ENCODE data around the gene DRGX.
A peak's percentile ranks its signal among the peaks of the same experiment; 100 is the strongest.

DRGX gene

GRCh38 chr10:49361178-49361554, 34.7 kb downstream of the DRGX start:
- no peak for DNase-seq

DNA sequence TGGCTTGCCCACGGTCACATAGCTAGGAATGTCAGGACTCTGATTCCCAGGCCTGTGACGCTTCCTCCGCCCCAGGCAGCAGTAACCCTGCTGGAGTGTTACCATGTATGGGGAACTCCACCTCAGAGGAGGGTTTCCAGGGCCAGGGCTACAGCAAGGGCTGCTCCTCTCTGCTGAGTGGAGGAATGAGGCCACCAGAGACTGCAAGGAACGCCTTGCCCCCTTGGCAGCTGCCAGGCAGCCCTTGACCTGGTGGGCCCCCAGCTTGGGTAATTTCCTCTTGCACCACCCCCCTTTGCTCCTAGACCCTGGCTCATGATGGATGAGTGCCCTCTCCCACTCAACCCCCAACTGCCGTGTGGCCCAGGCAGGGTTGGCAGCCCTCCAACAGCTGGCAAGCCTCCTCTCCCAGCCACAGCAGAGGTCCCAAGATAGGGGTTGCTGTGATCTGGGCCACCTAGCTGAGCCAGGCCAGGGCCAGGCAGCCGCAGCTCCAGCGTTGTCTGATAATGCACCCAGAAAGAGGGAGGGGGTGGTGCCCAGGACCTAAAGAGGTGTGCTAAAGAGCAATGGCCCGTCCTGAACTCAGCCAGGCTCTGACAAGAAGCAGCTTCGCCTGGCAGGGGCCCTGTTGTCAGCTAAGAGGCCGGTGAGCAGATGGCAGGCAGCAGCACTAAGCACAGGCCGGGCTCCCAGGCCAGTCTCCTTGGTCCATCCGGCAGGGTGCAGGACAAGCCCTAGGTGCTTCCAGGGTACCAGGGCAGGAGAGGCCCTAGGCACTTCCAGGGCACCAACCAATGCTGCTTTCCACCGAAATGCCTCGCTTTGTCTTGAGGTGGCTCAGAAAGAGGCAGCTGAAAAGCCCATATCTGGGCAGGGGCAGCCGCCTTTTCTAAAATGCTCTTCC, 35.4 kb downstream of the DRGX start:
- peak in 1 of 14 donors; percentile 13 for DNase-seq

DNA sequence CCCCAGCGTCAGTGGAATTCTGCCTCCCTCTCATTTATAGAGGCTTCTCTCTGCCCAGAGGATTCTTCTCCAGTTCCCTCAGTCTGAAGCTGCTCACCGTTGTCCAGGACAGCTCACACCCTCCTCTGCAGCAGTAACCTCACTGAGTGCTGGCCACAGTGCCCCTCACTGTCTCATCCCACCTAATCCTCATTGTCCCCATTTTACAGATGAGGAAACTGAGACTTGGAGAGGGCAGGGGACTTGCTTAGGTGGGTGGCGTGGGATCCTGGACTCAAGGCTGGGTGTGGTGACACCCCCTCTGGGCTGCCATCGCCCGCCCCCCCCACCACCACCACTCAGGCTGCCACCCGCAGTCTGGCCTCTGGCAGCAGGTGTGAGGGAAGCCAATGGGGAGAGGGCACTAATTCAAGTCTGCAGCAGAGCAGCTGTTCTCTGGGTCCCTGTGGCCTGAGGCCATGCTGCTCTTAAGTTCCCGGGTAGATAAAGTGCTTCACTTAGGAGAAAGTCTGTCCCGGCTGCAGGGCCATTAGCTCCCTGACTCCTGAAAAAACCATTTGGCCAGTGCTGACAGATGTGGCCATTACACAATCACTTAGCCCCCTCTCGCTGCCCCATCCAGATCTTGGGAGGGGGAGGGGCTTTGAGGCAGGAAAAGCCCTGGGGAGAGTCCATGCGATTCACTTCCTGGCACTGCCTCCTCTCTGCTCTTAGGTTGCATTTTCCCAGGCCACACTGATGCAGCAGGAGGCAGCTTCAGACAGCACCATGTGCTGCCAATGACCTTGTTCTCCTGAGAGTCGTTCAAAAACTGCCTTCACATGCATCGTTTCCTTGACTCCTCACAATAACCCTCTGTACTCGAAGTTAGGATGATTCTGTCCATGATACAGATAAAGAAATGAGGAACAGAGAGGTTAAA, 36.3 kb downstream of the DRGX start:
- no peak for DNase-seq

GRCh38 chr10:49357910-49358309, 38.0 kb downstream of the DRGX start:
- DNase-seq, result no peak

DNA sequence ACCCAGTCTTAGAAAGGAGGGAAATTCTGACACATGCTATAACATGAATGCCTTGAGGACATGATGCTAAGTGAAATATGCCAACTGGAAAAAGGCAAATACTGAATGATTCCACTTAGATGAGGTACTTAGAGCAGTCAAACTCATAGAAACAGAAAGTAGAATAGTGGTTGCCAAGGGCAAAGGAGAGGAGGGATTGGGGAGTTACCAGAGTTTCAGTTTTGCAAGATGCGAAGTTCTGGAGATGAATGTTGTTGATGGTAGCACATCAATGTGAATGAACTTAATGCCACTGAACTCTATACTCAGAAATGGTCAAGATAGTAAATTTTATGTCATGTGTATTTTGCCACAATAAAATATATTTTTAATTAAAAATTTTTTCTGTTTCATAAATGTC, 38.9 kb downstream of the DRGX start:
- no peak for DNase-seq

GRCh38 chr10:49356181-49356580, 39.7 kb downstream of the DRGX start:
- no peak for DNase-seq

DNA sequence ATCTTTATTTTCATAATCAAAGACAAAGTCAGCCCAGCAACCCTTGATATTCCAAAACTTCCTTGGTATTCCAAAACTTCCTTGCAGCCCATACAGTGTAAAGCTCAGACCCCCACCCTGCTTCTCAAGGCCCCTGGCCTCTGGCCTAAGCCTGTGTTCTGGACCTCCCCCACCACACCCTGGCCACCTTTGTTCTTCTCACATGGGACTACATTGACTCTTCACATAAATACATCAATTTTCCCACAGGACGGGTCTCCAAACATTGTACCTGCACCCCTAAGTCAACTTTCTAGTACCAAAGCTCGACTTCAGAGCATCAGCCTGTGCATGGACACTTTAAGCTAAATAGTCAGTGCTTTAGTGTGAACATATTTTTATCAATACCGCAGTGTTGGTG, 40.7 kb downstream of the DRGX start:
- no peak for DNase-seq

- no peak for DNase-seq
Measured at GRCh38 chr10:49354593-49354992, 41.3 kb downstream of the DRGX start.

GRCh38 chr10:49353895-49354566, 41.9 kb downstream of the DRGX start:
- DNase-seq, result no peak

DNA sequence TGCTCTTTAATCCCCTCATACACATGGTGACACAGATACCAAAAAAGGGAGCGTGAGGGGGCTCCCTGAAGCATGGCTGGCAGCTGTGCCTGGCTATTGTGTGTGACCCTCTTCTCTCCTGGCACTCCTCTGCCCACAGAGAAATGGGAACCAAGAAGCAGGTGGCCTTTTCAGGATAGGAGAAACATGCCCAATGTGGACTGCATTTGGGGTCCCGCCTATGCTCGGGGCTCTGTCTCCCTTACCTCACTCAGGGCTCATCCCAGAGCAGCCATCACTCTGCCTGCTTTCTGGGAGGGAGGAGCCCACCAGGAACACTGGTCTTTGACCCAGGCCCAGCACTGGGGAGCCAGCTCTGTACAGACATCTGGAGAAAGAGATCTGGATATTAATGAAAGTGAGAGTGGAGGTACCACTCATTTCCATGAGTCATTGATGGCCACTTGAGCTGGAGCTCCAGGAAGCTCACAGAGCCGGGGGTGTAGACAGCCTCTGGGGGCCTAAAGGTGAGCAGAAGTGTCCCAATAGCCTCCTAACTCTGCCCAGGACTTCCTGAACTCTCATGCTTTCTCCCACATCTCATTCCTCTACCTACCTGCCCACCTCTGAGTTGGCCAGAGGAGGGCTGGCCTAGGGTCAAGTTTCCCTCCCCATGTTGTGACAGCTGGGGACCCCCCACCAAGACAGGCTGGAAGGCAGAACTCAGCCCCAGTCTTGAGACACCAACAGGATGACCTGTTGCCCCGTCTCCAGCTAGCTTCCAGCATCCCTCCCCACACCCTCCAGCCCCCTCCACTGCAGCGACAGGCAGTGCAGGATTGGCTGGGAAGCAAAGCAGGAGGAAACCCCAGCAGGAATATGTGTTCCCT, 42.6 kb downstream of the DRGX start:
- DNase-seq, result no peak

GRCh38 chr10:49352323-49352722, 43.6 kb downstream of the DRGX start:
- DNase-seq, result no peak

- DNase-seq, result no peak
Measured at GRCh38 chr10:49351669-49352068, 44.2 kb downstream of the DRGX start.

DNA sequence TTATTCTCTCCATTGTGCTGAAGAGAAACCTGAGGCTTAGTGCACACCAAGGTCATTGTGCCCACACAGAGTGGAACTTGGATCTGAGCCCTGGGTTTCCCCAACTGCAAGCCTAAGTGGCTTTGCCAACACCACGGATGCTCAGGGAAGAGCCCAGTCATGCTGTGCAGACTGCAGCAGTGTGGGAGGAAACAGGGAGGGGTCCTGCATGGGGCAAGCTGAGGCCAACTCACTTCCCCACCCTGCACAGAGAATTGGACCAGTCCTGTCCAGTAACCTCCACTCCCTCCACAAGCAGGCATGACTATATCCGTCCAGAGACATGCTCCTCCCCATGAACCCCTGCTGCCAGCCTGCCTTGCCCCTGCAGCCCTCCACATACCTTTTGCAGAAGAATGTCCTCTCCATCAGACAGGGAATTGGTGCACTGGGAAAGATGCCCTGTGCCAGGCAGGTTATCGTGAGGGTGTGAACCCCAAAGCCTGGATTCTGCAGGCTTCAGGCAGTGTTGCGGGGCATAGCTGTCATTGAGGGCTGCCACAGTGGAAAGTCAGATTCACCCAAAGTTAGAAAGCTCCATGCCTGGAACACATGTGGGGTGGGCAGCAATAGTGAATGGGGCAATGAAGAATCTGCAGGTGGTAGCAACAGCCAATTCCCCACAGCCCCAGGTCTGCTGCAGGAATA, 44.9 kb downstream of the DRGX start:
- DNase-seq, result no peak

- no peak for DNase-seq
Measured at GRCh38 chr10:49350138-49350537, 45.8 kb downstream of the DRGX start.

DNA sequence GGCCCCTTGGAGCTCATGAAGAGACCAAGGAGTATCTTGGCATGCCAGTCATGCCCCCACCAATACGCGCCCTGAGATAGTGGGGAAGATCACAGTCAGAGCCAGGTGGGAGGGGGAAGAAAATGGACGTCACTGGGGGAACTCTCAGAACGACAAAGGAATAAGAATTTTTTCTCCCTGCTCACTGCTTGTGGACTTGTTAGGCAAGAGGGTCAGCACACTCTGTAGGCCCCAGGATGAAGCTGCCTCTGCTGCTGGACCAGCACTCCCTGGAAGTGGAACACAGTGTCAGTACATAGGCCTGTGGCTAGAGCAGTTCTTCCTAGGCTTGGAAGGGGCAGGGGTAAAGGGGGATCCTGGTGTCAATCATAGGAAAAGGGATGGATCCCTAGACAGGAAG, 46.5 kb downstream of the DRGX start:
- DNase-seq, result no peak

GRCh38 chr10:49348593-49348992, 47.3 kb downstream of the DRGX start:
- DNase-seq, result no peak

GRCh38 chr10:49347827-49348226, 48.1 kb downstream of the DRGX start:
- no peak for DNase-seq

GRCh38 chr10:49347342-49347741, 48.5 kb downstream of the DRGX start:
- DNase-seq, result no peak

DNA sequence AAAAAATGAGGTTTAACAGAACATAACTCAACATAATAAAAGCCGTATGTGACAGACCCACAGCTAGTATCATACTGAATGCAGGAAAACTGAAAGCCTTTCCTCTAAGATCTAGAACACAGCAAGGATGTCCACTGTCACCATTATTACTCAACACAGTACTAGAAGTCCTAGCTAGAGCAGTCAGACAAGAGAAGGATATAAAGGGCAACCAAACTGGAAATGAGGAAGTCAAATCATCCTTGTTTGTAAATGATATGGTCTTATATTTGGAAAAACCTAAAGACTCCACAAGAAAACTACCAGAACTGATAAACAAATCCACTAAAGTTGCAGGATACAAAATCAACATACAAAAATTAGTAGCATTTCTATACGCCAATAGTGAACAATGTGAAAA, 51.0 kb downstream of the DRGX start:
- no peak for DNase-seq

DNA sequence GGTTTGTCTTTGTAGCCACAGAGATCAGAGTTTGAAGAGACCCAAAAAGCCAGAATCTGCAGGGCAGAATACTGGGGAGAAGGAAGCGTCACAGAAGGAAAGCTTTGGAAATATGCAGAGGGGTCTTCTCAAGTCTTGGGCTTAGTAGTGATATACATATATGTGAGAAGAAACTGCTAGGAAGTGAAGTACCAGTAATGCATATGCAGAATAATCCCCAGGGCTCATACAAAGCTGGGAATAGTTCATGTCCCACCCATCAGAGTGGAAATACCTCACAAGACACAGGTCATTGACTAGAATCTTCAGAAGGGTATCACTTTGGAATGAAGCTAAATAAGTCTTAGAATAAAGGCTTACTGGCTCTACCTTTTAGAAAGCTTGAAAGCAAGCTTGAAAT, 57.3 kb downstream of the DRGX start:
- DNase-seq, result no peak

DNA sequence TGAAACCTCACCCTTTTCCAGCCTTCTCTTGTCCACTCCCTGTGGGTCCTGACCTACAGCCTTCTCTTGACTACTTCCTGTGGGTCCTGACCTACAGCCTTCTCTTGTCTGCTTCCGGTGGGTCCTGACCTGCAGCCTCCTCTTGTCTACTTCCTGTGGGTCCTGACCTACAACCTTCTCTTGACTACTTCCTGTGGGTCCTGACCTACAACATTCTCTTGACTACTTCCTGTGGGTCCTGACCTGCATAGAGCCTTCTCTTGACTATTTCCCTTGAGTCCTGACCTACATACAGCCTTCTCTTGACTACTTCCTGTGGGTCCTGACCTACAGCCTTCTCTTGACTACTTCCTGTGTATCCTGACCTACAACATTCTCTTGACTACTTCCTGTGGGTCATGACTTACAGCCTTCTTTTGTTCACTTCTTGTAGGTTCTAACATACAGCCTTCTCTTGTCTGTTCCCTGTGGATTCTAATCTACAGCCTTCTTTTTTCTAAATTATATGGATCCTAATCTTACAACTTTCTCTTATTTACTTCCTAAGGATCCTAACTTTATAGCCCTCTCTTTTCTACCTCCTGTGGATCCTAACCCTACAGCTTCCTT, 60.4 kb downstream of the DRGX start:
- DNase-seq, result no peak

Data from C1 segment of cervical spinal cord (tissue), 14 donors.